ENCODE data around the gene OTUD5.
A peak's percentile ranks its signal among the peaks of the same experiment; 100 is the strongest.

OTUD5 gene

GRCh38 chrX:48935301-48935670, 22.1 kb downstream of the OTUD5 start:
- peak; percentile 48 for DNase-seq

DNA sequence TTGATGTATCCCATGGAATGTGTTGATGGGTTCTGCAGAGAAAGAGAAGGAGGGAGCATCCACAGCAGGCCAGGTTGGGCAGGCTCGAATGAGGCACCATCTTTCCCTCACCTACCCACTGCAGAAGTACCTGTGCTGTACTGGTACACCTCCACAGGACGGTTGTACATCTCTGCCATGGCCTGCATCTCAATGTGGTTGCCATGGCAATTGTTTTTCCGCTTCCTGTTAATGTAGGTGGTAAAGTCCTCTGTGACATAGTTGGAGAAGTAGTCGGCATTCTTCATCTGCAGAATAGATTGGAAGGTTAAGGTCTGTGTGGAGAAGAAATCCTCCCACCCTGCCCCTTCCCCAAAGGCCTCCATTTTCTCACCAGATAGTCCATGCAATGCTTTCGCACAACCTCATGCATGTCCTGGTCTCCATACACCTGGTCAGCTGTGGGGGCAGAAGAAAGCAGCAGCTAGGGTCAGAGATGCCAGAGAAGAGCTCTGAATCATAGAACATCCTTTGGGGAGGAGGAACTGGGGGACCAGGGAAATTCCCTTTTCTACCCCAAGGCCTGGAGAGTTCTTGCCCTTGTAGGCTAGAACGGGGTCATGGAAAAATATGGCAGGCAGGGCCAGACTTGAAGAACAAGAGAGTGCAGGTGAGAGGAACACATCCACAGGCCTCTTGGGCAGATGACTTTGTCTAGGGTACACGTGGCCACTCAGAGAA, 22.7 kb downstream of the OTUD5 start:
- DNase-seq = peak; percentile 63

DNA sequence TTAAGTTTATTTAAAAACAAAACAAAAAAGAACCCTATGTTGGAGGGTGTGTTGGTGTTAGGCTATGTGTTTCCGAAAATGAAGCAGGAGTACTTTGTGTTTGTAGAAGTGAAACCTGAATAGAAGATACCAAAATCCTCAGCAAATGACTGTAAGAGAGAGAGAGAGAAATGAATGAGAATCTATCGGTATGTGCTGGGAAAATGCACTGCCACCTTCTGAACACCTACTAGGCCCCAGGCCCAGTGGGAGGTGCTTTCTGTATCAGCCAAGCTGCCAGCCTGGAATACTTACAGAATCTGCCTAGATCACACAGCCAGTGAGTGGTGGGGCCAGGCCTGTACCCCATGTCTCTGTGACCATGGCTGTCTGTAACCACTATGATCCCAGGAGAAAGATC, 23.6 kb downstream of the OTUD5 start:
- DNase-seq = no peak

- DNase-seq = no peak
Measured at GRCh38 chrX:48927736-48928382, 29.5 kb downstream of the OTUD5 start.

- DNase-seq = no peak
Measured at GRCh38 chrX:48927123-48927522, 30.3 kb downstream of the OTUD5 start.

DNA sequence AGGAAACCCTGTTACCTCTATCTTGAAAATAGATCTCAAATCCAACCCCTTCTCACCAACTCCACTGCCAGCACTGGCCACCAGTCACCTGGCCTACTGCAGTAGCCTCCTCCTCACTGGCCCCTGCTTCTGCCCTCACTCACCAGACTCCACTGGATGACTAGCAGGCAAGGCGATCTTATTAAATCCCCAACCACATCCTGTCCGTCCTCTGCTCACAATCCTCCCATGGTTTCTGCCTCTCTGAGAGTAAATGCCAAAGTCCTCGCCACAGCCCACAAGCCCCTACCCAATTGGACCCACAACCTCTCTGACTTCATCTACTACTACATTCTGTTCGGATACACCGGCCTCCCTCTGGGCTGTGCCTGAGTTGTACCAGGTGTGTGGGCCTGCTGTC, 33.1 kb downstream of the OTUD5 start:
- no peak for DNase-seq

GRCh38 chrX:48923771-48924170, 33.6 kb downstream of the OTUD5 start:
- no peak for DNase-seq

DNA sequence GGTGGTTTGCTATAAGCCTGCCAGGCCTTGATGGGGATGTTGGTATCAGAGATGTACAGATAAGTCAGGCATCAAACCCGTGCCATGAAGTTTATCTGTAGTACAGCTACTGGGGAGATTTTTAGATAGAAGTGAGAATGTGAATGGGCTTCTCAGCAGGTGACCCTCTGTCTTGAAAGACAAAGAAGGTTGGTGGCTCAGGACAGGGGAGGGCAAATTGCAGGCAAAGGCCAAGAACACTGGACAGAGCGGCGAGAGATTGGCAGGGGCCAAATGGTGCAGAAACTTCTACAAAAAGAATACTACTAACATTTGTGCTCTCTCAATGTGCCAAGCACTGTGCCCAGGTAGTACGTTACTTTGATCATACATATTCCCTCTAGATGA, 36.7 kb downstream of the OTUD5 start:
- no peak for DNase-seq

DNA sequence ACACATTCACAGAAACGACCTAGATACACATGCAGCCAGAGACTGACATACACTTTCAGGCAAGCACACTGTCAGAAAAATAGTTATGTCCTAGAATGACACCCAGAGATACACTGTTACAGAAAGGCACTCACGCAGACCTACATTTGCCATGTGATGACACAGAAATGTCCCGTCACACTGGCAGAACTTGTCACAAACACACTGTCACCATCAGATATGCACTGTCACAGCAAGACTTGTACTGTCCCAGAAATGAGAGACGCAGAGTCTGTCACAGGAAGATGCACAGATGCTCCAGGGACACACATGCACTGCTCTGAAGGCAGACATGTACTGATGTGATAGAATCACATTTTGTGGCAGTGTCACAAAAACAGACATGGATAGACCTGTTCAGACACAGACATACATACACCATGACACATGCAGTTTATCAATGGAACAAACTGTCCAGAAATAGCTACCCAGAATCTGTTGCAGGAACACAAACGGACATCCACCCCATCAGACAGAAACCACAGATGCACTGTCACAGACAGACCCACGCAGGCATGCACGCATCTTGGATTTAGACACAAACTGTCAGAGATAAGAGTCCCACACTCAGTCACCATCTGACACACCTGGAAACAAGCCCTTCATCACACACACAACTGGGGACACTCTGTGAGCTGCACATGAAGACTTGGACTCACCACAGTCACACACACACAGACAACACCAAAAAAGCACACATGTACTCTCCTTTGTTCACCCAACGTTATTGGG, 37.3 kb downstream of the OTUD5 start:
- no peak for DNase-seq

DNA sequence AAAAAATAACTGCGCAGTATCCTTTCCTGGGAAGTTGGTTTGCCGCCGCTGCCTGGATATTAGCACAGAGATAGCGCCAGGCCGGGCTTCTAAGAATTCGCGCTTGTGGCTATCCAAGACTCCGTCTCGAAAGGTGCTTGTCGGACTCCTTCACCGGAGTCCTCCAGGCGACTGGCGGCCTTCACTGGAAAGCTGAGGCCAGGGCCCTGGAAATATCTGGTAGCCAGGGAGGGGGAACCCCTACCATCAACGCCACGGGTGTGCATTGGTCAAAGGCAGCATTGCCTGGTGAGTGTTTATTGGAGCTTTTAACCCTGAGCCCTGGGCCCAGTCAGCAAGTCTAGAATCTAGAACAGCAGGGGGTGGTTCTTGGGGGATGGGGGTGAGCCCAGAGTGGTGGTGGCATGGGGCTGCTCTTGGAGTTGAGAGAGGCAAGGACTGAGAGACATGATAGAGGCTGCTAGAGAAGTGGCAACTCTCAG, 38.0 kb downstream of the OTUD5 start:
- DNase-seq = no peak

- peak; percentile 92 for DNase-seq
Measured at GRCh38 chrX:48918643-48919340, 38.6 kb downstream of the OTUD5 start, which contains the start of gene PIM2. TSS of gene PIM2 (minus strand) at chrX:48919024. CDS start at chrX:48918834, 190 bp downstream.

DNA sequence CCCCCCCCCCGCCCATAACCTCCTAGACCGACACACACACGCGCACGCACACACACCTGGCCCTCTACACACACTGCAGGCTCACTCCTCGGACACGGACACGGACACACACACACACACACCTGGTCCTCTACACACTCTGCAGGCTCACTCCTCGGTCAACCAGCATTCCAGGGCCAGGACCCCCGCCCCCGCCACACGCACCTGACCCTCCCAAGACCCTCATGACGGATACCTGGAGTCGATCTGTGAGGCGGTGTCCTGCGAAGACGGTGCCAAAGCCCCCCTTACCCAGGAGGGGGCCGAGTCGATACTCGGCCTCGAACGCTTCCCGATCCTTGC, 39.1 kb downstream of the OTUD5 start:
- DNase-seq = no peak

- peak; percentile 89 for DNase-seq
Measured at GRCh38 chrX:48917139-48918001, 40.0 kb downstream of the OTUD5 start.

DNA sequence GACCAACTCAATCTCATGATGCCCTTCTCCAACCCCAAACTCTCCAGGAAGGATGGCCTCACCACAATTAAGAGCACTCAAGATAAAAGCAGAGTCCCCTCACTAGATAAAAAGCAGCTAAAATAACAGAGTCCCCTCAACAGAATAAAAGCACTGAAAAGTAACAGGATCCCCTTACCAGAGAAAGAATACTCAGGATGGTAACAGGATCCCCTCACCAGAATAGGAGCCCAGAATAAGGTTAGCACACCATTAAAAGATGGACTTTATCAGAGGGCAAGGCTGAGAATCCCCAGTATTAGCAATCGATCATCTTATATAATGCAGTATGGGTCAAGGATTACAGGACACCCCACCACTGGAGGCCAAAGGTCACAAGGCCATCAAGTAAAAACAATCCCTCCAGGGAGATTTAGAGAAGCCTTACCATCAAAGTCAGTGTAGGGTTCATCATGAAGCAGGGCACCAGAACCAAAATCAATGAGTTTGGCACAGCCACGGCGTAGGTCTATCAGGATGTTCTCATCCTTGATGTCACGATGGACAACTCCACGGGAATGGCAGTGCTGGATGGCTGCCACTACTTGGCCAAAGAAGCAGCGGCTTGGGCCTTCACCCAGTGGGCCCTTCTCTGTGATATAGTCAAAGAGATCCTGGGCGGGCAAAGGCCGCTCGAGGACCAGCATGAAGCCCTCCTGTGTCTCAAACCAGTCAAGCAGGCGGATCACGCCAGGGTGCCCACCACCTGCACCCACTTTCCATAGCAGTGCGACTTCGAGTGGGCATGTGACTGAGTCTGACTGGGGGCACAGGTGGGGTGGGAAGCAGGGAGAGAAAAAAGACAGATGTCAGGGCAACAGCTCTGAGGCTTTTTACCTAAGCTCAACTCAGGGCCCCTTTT, 42.6 kb downstream of the OTUD5 start:
- no peak for DNase-seq

DNA sequence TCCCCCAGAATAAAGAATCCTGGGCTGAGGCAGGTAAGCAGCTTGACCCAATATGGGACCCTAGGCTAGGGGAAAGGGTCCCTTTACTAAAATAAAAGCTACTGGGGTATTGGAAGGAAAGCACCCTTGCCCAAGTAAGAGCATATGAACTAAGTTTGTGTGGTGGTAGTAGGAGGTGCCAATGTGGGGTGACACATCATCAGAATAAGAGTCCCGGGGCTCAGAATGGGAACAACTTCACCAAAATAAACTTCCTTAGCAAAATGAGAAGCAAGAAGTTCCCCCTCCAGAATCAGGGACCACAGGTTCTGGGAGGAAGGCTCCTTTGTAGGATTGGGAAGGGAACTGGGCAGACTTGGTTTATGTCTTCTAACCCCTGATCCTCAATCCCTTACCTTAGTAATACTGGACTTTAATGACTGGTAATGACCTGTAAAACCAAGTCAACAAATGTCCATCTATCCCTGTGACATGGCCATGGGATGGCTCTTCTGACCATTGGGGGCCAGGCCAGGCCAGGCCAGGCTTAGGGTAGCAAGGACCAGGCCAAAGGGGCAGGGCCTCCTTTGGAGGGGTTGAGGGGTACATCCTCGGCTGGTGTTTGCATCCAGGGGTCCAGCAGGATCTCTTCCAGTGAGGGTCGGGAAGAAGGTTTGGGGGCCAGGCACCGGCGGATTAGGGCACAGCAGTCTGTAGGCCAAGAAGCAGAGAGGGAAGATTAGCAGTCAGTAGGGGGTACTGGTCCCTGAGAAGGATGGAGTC, 43.6 kb downstream of the OTUD5 start:
- no peak for DNase-seq

- peak; percentile 64 for DNase-seq
Measured at GRCh38 chrX:48911412-48912182, 45.8 kb downstream of the OTUD5 start, which contains the start of gene SLC35A2. TSS of gene SLC35A2 (minus strand) at chrX:48911646. CDS start at chrX:48911636, 10 bp downstream.

DNA sequence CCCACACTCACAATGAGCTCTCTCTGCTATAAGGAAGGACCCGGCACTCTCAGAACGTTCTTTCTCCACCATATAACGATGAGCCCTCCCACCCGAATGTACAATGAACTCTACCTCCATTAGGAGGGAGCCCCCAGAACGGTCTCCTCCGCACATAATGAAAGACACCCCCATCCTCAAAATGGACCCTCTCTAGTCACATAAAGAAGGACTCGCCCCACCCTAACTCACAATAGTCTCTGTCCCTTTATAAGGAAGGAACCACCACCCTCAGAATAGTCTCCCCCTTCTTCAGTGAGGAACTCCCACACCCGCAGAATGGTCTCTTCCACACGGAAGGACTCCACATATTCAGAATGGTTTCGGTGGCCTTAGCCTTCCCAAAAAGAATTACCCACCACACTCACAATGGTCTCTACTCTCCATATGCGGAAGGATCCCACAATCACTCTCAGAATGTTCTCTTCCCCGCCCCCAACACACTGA, 46.4 kb downstream of the OTUD5 start:
- DNase-seq = peak; percentile 30

- no peak for DNase-seq
Measured at GRCh38 chrX:48909703-48910294, 47.6 kb downstream of the OTUD5 start.

DNA sequence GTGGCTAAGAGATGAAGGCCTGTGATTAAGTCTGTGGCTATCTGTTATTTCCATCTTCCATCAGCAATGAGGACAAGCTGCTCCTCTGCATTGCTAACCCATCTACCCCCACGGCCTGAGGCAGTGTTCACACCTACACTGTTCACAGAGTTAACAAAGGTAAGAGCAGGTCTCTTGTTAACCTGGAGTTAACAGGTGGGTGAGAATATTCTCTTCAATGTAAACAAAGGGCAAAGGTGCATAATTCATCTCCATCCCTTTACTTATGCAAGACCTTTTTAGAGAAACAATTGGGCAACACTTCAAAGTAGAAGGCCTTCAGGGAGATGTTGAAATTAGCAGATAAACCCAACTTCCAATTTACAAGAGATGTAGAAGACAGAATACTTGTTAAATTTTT, 48.8 kb downstream of the OTUD5 start:
- no peak for DNase-seq
